Measurements from ENCODE around the gene SLCO4A1.
"Not testable (repeated sequence)": the region's sequence is repeated elsewhere in the genome, so short reads cannot be mapped to it uniquely, and the experiment has no call there.

SLCO4A1 gene

DNA sequence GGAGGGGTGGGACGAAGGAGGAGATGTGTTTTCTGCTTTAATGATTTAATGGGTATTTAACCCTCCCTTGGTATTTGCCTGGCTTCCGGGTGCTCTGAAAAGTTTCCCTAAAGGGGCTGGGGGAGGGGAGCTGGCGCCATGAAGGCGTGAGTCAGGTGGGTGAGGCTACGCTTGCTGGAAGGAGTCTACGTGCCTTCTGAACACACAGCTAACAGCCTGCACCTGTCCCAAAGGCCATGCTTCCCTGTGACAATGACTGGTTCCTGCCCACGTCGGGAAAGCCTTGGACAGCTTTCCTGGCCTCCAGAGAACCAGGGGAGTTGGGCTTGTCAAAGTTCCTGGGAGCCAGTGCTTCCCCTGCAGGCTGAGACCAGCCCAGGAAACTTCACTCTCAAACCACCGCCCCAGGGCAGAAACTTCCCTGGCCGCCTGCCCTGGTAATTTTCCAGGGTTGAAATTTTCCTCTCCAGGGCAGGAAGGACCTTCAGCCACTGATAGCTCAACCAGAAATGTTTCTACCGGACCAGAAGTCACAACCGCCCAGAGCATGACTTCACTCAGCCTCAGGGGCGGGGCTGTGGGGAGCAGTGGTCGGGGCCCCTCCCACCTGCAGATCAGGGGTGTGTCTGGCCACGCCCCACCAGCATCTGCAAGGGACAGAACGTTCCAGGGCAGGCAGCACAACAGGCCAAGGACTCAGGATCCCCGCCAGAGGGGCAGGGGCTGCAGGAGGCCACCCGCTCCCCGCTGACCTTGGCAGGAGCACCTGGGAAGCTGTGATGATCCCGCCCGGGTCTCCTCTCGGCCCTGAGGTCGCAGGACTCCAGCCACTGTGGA is 18.6 kb upstream of the SLCO4A1 start:
- DNase-seq: no peak

DNA sequence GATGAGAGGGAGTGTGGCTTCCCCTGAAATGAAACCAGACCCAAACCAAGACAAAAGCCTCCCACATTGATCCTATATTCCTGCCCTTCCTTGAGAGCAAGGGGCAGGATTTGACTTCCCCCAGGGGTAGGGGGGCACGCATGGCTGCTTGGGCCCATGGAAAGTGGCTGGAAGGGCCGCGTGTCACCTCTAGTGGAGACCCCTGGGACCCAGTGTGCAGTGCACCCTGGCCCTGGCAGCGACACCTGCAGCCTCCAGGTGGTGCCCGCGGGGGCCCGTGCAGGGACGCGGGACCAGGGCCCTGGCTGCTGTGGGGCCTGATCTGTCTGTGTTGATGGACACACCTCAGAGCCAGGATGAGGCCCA is 18.0 kb upstream of the SLCO4A1 start:
- no peak for DNase-seq

DNA sequence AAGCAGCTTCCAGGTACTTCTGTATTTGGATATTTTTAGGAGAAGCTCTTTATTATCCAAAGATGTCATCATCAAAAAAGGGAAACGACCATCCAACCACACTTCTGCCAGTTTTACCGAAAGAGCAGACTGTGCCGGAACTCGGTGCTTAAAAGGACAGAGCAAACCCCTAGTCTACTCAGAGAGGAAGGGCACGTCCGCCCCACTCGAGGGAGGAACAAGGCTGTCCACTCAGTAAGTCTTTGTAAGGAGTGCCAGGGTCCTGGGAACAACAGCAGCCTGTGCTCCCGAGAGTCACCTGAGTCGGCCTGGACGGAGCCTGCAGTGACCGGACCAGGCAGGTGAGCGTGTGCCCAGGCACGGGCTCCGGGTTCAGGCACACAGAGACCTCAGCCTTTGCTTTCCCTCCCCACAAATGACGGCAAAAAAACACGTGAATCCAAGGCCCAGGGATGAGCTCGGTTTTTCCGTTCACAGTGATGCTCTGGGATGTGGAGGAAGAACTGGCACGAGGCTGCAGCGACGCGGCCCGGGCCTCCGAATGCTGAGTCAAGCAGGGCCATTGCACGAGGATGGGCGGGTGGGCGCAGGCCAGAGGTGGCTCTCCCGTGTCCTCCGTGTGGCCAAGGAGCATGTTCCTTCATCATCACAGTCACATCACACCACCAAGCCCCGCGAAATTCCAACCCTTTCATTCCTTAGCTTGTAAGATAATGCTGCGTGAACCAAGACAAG is 17.4 kb upstream of the SLCO4A1 start:
- DNase-seq: no peak

DNA sequence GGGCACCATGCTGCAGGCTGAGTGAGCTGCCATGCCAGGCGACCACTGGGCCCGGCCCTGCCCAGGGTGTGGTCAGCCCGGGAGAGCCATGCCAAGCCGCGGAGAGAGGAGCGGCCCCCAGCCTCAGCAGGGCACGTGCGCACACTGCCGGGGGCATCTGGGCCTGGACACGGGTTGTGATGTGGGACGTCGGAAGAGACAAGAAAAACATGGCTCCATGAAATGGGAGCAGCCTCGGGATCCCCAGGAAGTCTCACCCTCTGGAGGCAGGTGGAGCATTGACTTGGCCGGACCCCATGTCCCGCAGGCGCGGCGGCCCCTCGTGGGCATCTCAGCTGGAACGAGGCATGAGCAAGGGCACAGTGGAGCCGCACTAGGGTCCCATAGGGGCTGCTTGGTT is 16.8 kb upstream of the SLCO4A1 start:
- DNase-seq: no peak

DNA sequence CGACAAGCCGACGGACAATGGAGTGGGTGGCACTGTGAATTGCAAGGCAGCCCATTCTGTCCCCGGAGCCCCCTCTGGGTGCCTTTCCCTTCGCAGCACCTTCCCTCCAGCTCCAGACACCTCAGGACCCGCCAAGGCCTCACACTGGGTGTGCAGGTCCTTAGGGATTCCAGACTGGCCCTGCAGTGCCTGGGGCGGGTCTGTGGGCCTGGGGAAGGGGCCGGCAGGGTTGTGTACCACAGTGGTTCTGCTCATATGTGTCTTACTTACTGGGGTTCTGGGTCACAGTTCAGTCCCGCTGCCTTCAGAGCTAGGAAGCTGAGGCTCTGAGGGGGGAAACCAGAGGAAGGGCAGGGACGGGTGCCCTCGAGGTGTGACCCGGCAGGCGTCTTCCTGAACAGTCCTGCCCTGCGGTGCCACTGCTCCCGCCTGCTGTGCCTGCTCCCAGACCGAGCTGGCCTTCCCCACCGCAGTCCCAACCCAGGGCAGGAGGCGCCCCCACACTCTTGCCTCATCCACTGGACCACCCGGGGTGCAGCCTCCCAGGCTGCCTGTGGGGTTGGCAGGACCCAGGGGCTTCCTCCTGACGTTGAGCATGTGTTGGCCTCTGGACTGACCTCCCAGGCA is 16.3 kb upstream of the SLCO4A1 start:
- DNase-seq: no peak

DNA sequence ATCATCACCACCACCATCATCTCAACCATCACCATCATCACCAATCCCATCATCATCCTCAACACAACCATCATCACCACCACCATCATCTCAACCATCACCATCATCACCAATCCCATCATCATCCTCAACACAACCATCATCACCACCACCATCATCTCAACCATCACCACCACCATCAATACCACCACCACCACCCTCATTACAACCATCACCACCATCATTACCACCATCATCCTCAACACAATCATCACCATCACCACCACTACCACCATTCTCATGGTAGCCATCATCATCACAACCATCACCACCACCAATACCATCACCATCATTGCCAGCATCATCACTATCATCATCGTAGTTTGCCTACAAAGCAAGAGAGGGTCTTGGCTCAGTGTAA is 14.9 kb upstream of the SLCO4A1 start:
- DNase-seq: not testable (repeated sequence)

DNA sequence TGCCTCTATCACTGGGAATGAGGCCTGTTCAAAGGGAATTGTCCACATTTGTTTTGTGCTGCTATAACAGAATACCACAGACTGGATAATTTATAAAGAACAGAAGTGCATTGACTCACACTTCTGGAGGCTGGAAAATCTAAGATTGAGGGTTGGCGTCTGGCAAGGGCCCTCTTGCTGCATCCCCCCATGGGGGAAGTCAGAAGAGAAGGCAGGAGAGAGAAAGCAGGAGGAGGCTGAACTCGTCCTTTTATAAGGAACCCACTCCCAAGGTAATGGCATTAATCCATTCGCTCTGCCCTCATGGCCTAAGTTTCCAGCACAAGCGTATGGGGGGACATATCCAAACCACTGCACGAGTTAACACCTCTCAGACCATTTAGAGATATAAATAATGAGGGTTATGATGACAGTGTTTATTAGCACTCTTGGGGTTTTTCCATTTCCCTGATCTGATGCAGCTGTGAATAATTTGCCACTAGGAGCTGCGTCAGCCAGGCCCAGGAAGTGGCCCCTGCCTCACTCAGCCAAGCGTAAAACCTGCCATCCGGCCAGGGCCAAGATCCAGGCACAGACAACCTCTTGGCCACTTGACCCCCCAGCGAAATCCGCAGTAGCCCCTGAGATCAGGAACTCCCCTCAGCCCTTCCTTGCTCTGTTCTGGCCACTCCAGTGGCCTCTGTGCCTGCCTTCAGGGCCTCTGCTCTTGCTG is 14.2 kb upstream of the SLCO4A1 start:
- no peak for DNase-seq

DNA sequence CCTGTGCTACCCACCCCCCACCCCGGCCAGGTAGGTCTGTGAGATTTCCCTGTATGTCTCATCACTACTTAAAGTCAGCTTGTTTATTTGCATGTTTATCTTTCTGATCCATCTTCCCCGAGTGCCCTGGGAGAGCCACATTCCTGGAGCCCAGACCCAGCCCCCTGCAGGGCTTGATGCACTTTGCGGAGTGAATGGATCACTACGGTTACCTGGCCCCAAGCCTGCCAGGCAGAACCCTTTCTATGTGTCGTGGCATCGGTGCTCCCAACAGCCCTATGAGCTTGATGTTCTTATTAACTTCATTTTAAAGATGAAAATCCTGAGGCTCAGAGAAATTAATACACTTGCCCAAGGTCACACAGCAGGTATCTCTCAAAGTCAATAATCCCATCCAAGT is 13.6 kb upstream of the SLCO4A1 start:
- DNase-seq: no peak

DNA sequence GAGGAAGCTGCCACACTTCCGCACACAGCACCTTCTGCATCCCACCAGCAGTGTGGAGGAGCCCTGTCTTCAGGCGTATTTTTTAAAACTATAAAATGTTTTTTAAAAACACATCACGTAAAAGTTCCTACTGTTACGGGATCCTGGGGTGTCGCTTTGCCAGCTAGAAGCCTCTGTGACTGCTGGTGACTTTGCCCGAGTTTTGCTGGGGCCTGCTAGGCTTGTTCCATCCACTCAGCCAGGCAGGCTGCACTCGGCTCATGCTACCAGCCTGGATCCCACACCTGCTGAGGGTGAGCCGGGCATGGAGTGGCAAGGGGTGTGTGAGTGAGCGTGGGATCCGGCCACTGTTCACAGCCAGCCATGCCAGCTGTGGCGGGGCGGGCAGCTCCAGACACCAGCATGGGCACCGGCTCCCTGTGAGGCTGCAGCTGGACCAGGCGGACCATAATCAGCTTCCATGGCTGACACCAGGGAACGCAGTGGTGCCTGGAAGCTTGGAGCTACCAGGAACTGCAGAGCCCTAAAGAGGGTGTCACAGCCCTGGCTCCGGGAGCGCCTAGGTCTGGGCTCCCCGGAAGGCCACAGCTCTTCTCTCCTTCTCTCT is 12.3 kb upstream of the SLCO4A1 start:
- DNase-seq: no peak

DNA sequence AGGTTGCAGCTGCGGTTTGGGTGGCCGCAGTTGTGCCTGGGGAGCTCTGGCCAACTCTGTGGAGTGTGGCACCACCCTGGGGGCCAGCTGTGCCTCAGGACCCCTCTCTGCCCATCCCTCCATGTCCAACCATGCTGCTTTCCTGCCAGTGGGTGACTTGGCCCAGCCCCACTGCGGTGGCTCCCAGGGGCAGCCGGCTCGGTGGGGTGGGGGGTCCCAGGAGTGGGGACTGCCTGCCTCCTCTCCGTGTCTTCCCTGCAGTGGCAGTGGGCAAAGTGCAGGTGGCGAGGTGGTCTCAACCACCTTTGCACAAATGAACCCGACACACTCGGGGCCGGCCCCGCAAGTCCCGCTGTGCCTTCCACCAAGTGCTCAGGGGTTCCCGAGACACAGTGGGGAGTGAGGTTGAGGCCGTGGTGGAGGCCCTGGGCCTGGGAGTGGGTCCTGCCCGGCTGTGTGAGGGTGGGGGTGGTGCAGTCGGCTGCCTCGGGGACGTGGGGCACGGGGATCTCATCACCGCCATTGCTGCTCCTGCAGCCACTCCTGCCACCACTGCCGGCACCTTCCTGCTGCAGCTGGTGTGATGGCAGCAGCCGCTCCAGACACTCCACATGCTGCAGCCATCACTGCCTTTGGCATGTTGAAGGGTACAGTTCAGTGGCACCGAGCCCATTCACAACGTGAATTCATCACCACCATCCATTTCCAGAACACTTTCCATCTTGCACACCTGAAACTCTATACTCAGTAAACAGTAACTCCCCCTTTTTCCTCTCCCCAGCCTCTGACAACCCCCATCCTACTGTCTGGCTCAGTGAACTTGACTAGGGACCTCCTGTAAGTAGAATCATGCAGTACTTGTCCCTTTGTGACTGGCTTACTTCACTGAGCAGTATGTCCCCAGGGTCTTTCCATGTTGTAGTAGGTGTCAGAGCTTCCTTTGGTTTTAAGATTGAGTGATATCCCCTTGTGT is 10.7 kb upstream of the SLCO4A1 start:
- DNase-seq: no peak

DNA sequence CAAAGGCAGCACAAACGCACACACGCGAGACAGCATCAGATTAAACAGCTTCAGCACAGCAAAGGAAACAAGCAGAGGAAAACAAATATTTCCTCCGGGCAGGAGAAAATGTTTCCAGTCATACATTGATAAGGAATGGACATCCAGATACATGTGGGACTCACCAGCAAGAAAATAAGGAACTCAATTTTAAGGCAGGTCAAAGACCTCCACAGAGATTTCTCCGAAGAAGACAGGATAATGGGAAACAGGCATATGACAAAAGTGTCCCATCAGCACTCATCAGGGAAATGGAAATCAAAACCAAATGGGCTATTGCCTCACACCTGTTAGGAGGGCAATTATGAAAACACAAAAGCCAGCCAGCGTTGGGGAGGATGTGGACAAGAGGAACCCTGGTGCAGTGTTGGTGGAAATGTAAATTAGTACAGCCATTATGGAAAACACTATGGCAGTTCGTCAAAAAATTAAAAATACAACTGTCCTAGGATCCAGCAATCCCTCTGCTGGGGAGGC is 9.7 kb upstream of the SLCO4A1 start:
- no peak for DNase-seq

DNA sequence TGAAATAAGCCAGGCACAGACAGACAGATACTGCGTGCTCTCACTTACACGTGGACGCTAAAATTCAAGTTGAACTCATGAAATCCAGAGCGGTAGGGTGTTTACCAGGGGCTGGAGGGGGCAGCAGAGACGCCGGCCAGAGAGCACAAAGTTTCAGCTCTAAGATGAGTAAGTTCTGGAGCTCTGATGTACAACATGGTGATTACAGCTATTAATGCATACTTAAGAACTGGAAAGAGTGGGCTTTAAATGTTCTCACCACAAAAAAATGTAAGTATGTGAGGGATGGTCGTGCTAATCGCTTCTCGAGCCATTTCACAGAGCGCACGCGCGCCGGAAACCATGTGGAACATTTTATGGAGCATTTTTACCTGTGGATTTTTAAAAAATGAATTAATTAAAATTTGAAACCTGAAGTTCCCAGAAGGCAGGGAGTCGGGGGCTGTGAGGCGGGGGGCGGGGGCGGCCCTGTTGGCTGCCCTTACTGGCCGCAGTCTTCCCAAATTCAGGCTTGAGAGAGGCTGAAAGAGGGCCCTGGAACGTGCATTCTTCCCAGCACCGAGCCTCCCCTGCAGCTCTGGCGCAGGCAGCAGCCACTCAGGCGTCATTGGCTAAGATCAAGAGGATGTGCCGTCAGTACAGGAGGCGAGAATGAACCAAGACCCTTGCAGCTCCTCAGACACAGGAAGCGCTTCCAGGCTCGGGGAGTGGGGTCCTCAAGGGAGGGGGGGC is 8.5 kb upstream of the SLCO4A1 start:
- no peak for DNase-seq

DNA sequence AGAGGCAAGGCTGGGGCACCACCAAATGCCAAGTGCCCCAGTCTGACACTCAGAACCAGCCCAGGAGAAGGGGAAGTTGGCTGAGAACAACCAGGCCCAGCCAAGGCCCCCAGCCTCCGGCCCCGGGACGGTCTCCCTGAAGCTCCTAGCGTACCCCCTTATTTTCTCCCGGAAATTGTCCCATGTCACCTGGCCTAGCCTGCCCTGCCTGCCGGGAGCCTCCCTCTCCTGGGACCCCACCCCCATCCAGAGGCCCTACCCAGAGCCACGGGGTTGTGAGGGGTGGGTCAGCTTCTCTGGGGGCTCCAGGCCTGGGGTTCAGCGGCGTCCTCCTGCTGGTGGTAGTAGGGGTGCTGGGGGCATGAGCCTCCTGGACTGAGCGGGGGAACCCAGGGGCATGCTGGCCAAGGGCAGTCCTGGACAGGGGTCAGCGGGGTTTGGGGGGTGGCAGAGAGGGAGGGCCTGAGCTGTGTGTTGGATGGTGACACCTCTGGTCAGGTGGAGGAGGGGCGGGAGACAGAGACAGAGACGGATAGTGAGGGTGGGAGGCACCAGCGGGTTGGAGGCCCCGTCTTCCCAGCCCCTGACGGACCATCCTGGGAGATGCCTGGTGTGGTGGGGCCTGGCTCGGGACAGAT is 7.9 kb upstream of the SLCO4A1 start:
- no peak for DNase-seq

DNA sequence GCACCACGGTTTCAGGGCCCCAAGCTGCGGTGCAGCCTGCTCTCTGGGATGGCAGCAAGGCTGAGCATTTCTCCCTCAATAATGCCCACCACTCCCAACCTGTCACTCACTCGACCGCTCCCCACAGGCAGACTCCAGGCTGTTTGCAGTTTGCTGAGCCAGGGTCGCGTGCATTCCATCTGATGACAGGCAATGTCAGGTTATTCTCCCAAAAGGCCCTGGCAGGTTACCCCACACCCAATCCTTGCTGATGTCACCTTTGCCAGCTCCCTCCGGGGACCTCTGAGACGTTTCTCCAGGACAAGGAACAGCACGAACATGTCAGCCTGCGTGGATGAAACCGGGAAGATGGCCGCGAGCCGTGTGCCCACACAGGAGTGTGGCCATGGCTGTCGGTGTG is 7.1 kb upstream of the SLCO4A1 start:
- DNase-seq: no peak

DNA sequence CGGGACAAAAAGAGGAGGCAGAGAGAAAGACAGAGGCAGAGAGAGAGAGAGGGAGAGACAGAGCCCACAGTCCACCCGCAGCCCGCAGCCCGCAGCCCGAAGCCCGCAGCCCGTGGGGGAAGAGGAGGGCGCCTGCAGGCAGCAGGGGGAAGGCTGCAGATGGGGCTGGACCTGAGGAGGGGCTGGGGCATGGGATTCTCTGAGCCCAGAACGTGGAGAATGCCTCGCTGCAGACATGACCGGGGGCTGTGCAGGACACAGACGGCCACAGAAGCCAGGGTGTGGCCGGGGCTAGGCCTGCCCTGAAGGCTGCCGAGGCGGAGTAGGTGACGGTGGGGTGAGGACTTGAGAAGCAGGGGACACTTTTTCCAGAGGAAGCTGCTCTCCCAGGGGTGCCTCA is 6.5 kb upstream of the SLCO4A1 start:
- DNase-seq: no peak

DNA sequence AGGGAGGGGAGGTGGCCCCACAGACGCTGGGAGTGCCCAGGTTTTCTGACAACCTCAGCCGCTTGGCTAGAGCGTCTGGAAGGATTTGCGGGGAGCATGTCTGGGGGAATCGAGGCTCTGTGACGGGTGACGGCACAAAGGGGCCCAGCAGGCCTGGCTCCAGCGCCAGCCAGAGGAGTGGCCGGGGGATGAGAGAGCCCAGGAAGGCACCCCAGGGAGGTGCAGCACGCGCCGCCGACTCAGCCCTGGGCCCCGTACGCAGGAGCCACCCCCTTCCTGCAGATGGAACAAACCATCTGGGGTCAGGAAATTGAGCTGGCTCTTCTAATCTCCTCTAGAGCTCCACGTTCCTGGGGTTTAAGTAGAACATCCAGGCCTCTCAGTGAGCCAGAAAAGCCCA is 5.9 kb upstream of the SLCO4A1 start:
- no peak for DNase-seq

DNA sequence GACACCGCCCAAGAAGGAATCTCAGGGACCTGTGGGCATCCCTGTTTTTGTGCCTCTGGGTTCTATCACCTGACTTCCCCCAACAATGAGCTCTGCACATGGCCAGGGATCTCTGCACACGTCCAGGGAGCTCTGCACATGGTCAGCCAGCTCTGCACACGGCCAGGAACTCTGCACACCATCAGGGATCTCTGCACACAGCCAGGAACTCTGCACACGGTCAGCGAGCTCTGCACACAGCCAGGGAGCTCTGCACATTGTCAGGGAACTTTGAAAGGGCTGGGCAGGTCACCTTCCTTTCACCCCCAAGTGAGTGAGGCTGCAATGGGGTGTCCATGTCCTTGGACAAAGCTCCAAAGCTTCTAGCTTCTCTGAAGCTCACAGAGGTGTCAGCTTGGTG is 5.2 kb upstream of the SLCO4A1 start:
- no peak for DNase-seq

DNA sequence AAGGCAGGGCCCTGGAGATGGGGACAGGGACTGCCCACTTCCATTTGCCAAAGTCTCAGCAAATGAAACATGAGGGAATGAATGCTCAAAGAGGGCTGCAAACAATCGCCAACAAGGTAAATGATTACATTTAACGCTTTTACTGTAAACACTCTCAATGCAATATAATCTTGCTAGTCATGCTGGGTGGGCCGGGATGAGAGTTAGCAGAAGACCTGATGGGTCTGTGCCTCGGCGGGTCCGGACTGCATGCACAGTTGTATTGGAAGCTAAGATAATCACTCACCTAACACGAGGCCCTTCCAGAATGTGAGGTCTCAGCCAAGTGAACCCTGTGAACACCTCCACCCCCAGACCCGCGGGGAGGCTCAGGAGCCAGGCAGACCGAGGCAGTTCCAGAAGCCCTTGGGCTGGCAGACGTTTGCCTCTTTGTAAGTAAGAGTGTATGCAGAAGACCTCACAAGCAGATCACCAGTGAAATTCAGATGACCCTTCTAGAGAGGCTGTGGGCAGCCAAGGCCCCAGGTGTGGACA is 4.7 kb upstream of the SLCO4A1 start:
- no peak for DNase-seq

DNA sequence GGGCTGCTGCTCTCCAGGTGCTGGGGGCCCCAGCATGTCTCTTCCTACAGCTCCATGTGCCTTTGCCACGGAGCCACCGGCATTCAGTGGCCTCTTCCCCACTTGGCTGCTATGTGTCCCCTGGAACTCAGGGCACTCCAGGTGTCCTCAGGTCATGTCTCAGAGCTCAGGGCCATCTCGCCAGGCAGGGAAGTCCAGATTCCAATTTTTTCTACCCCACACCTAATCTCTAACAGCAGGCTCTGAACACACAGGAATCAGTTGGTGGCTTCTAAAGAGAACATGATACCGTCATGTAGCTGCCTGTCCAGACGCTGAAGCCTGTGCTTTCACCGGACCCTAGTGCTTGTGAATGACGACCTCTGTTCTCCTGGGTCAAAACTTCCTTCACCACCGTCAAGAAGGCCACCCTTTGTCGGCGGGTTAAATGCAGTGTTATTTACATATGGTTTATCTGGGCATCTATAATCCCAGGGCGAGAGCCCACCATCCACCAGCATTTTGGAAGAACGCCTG is 4.2 kb upstream of the SLCO4A1 start:
- no peak for DNase-seq

All from NCI-H446 treated with DMSO at 0.1 percent for 48 hours (cell line).